NCI-H2227 (cell line): ENCODE data around the gene OTUD7B.
A peak's percentile ranks its signal among the peaks of the same experiment; 100 is the strongest.
"Not testable (repeated sequence)": the region's sequence is repeated elsewhere in the genome, so short reads cannot be mapped to it uniquely, and the experiment has no call there.

Experiments used
- DNase-seq: peaks from one replicate; lab custom pipeline; 2025; ENCODE audit not compliant: unreplicated experiment; lab: John Stamatoyannopoulos, UW

OTUD7B gene

DNA sequence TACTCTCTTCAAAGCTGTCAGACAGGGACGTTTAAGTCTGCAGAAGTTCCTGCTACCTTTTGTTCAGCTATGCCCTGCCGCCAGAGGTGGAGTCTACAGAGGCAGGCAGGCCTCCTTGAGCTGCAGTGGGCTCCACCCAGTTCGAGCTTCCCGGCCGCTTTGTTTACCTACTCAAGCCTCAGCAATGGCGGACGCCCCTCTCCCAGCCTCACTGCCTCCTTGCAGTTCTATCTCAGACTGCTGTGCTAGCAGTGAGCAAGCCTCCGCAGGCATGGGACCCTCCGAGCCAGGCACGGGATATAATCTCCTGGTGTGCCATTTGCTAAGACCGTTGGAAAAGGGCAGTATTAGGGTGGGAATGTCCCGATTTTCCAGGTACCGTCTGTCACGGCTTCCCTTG, 53.0 kb downstream of the OTUD7B start:
- not testable (repeated sequence) for DNase-seq

DNA sequence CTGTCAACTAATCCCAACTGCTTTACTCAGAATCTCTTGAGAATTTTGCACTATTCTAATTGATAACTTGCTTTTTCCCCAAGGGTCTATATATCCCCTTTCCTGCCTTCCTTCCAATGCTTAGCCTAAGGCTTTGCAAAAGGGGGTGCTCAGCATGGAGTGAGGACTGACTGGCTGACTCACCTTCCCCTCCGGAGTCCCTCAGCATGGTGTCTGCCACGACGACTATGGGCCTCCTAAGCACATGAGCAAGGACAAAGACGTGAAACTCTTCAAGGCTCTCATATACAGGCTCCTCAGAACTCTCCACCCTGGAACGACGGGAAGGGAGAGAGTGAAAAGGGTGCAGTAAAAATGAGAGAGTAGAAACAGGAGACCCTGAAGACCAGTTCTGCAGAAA, 60.6 kb downstream of the OTUD7B start:
- DNase-seq, result no peak

- no peak for DNase-seq
Observed at GRCh38 chr1:149945206-149945605, 65.3 kb downstream of the OTUD7B start.

GRCh38 chr1:149942885-149943284, 67.6 kb downstream of the OTUD7B start:
- no peak for DNase-seq

- peak; percentile 74 for DNase-seq
Observed at GRCh38 chr1:149942207-149942606, 68.3 kb downstream of the OTUD7B start.

DNA sequence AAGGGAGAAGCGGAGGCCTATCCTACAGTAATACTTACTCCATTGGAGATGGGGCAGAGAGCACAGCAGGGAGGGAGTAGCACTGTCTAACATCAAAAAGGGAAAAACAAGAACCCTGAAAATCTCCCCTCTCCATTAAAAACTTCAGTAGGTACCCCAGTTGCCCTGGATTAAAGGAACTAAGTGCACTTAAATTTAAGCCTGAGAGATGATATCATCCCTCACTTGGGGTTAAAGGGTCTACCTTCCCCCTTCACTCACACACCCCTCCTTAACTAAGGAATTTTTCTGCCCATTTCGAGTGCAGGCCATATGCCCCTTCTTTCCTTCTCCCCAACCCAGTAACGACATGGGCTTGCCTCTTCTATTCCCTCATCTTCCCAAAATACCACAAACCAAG, 70.1 kb downstream of the OTUD7B start:
- no peak for DNase-seq

DNA sequence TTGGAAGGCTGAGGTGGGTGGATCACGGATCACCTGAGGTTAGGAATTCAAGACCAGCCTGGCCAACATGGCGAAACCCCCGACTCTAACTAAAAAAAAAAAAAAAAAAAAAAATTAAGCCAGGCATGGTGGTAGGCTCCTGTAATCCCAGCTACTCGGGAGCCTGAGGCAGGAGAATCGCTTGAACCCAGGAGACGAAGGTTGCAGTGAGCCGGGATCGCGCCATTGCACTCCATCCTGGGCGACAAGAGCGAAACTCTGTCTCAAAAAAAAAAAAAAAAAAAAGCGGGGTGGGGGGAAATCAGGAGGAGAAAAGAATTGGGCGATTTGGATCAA, 71.9 kb downstream of the OTUD7B start:
- DNase-seq, result not testable (repeated sequence)

DNA sequence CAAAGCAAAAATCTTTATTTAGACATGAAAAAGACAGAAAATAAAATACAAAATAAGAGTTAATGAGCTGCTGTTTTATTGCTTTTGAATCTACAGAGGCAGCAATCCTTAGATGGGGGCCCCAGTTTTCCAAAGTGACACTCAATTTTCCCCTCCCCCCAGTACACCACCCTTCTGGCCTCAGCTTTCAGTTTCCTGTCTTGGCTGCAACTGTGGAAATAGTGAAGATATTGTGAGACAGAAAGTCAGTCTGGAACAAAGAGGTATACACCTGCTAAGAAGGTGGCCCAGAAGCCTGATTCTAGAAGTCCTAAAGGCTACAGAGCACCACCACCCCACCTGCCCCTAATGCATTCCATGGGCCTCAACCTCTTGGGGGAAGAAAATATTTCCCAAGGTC, 72.8 kb downstream of the OTUD7B start:
- no peak for DNase-seq

DNA sequence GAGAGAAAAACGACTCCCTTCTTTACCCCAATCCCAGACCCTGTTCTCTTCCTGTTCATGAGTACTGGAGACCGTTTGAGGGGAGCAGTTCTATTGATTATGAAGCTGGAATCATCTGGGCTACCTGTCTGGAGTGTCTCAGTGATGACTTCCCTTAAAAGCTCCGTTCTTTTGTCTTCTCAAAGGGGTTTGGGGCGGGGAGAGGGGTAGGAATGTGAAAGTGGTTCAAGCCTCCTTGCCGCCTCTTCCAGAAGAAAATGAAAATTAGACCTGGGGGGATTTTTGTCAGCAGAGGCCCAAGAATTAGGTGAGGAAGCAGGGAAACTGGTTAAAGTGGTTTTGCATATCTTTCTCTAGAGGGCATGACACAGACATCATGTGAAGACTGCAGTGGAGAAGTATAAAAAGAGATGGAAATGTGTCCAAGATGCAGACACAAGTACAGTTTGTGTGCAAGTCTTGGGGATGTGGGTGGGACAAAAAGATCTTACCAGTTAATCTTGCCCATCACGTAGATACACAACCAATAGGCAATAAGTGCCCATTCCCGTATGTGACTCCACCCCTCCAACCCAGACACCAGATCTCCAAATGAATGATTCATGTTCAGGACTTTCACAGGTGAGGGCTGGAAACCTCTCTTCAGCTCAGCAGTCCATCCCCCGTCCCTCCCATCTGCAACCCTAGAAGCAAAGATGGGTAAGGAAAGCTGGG, 73.4 kb downstream of the OTUD7B start:
- peak; percentile 67 for DNase-seq

DNA sequence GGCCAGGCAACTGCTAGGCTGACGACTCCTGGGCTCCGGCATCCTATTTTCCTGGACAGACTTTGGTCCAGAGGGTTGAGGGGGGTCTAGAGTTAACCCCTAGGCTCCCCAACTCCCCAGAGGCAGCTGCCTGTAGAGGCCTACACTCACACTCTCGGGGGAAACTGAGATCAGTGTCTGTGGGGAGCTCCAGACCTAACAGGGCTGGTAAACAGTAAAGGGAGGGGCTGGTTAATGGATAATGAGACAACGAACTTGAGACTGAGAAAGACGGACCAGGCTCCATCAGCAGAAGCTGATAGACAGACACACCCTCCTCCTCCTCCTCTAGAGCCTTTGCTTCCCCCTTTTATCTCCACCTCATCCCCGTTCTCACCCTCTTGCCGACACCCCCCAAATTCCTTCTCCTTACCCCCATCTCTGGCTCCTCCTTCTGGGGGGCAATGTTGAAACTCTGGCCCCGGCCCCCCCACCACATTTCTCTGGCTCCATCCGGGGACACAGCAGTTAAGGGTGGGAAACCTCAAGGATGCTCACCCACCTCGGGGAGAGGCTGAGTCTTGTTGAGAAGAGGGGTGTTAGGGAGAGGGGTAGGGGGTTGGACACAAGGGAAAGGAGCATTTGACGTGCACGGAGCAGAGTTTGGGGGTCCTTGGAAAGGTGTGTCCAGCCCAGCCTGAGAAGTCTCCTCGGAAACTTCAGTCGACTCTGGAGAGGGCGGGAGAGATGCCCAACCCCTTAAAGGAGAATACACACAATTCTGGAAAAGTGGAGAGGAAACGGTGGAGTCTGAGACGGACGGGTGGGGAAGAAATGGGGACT, 74.1 kb downstream of the OTUD7B start, which contains the start of gene MTMR11:
Gene MTMR11, minus strand, starts transcription at position 710 of the 822 bp plus-strand sequence. Its CDS starts 232 bp downstream, at position 478.
- DNase-seq, result peak; percentile 32

- DNase-seq, result no peak
Observed at GRCh38 chr1:149934356-149934755, 76.2 kb downstream of the OTUD7B start.

DNA sequence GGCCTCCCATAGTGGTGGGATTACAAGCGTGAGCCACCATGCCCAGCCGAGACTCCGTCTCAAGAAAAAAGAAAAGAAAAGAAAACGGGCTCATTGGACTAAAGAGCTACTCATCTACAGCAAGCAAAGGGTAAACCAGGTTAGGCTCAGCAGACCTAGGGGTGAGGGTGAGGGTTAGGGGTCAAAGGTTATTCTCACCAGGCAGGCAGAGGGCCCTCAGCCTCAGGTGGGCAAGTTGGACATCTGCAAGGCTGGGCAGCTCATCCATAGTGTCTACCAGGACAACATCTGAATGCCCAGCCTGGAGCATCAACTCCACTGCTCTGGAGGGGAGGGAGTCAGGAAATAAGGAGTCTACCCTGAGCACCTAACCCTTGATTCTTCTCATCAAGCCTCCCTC, 77.3 kb downstream of the OTUD7B start:
- no peak for DNase-seq

DNA sequence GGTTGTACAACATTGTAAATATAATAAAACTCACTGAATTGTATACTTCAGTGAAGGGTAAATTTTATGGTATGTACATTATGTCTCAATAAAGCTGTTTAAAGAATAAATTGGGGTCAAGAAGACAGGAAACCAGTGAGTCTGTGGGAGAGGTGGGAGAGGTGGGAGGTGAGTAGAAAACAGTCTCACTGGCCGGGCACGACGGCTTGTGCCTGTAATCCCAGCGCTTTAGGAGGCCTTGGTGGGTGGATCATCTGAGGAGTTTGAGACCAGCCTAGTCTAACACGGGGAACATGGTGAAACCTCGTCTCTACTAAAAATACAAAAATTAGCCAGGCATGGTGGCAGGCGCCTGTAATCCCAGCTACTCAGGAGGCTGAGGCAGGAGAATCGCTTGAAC, 78.1 kb downstream of the OTUD7B start:
- no peak for DNase-seq

- DNase-seq, result no peak
Observed at GRCh38 chr1:149931212-149931790, 79.2 kb downstream of the OTUD7B start.

DNA sequence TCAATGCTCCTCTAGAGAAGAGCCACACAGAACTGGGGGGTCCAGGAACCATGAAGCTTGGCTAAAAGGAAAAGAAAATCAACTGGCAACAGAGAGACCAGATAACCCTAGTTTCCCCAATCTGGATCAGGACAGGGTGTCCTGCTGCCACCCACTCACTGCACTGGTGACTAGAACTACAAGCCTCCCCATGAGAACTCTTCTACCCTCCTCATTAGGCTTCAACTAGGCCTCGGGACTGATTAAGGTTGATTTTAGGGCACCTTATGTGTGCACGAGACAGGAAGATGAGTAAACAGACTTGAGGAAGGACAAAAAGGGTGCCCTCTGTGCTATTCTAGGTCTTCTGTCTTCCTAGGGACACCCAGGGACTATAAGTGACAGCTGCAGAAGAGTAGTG, 80.7 kb downstream of the OTUD7B start:
- DNase-seq, result no peak

DNA sequence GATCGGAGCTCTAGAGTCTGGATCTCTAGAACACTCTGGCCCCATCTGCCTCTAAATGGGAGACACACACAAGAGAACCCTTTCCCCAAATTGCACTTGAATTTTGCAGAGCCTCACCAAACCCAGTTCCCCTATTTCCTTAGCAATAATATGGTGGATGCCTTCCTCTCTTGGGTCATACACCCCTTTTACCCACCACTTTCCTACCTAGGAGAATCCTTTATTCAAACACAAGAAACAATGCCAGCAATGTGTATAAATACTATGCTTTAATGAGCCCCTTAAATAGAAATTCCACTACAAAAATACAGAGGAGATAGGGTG, 82.2 kb downstream of the OTUD7B start:
- no peak for DNase-seq

DNA sequence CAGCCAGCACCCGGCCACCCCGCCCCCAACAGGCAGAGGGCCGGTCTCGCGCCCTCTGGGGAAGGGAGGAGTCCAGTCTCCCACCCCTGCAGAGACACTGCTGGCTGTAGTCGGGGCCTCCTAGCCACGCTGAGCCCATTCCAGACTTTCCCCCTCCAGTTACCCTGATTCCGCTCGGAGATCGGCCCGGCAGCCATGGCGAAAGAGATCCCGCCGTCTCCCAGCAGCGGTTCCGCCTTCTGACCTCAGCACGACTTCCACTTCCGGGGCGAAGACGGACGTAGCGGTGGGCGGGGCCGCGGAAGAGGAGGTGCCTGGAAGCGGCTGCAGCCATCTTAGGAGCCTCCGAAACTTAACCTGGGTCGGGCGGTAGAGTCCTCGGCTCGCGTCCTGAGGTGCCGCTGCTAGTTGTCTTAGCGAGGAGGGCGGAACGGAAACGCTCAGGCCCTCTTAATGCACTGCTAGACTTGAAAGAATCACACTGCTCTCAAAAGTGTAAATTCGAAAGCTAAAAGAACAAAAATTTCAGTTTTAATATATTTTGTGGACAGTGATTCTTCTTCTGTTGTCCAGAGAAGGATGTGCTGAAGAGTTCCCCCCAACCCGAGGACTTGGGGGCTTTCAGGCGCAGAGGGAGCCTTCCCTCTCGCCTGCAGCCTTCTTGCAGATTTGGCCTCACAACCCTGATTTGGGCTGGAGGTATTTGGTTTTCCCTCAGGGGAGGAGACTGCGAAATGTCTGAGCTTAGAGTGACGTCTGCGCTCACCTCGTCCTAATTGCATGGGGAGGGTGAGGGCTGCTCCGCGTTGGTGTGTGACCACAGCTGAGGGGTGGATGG, 82.7 kb downstream of the OTUD7B start, which contains the start of gene SF3B4:
Gene SF3B4, minus strand, starts transcription at position 241 of the 838 bp plus-strand sequence. Its CDS starts 44 bp downstream, at position 197.
- peak; percentile 97 for DNase-seq

DNA sequence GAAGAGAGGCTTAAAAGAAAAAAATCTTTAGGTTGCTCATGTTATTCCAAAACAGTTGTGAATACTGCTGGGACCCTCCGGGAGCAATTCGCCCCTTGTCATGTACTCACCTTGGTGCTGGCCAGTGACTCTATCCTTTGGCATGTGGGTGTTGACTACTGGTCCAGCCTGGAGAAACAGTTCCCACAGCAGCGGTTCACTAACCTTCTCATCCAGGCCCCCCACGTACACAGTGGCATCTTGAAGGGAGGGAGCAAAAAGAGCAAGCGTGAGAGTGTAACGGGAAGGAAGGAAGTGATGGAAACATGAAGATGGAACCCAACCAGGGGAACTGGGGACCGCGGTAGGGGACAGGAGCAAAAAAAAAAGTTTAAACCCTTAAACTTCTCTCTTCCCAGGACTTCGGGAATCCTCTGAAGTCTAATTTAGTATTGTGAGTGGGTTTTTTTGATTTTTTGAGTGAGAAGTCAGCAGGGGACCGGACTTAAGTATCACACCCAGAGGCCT, 83.4 kb downstream of the OTUD7B start:
- no peak for DNase-seq

DNA sequence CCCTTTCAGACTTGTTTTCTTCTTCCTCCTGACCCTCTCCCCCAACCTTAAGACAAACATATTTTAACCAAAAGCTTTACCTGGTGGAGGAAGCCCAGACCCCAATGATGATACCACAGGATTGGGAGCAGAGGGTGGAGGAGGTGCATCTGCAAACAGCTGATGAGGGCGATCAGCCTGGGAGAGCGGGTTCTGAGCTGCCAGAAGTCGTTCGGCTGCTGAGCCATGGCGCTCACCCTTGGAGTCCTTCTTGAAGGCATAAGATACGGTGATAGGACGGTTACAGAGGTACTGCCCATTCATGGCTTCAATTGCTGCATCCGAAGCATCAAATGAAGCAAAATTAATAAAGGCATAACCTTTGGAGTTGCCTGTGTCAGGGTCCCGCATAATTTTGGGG, 84.2 kb downstream of the OTUD7B start:
- DNase-seq, result no peak

DNA sequence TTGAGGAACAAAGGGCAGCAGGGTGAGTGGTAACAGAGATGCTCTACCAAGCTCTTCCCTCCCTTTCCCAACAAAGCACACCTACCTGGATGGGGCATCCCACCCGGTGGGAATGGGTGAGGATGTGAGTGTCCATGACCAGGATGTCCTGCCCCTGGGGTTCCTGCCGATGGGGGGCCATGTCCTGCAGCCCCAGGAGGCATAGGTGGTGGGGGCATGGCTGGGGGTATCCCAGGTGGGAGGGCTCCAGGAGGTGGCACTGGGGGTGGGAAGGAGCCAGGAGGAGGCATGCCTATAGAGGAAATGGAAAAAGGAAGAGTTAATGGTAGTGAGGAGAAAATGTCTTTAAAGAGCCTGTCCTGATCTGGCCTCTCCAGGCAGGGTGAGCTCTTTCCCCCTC, 84.8 kb downstream of the OTUD7B start:
- DNase-seq, result no peak

- no peak for DNase-seq
Observed at GRCh38 chr1:149925345-149925744, 85.2 kb downstream of the OTUD7B start.
